Measurements from ENCODE around the gene ZNF227. TPM values are rescaled to one million over a fixed set of nuclear protein-coding genes. Genes with fewer than 3 reads are reported as not detected.

Gene ZNF227
- total RNA-seq, 4 donors from 2014 or later: 15.3 to 18.3 (median 16.9) TPM

DNA sequence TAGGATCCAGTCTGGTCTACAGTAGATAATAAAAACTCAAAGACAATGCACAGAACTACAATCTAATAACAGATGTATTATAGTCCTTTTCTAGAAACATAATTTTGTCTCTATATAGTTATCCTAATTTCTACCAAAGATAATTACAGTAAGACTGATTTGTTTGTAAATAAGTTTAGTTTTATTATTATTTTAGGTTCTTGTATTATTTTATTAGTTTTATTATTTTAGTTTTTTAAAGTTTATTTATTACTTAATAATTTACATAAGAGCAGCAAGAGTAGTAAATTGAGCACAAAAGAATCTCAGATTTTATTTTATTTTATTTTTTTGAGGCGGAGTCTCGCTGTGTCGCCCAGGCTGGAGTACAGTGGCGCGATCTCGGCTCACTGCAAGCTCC, 22.3 kb upstream of the ZNF227 start:
- no peak for TF ChIP-seq CTCF (IDR thresholded peaks at IDR 0.05; ENCODE audit: low read depth)

GRCh38 chr19:44192127-44192526, 20.2 kb upstream of the ZNF227 start:
- TF ChIP-seq CTCF (IDR thresholded peaks at IDR 0.05; ENCODE audit: low read depth): no peak

- TF ChIP-seq CTCF (IDR thresholded peaks at IDR 0.05; ENCODE audit: low read depth): no peak
These were observed 15.6 kb upstream of the ZNF227 start for GRCh38 chr19:44196772-44197171.

- no peak for TF ChIP-seq CTCF (IDR thresholded peaks at IDR 0.05; ENCODE audit: low read depth)
These were observed 9.9 kb upstream of the ZNF227 start for GRCh38 chr19:44202470-44202869.

DNA sequence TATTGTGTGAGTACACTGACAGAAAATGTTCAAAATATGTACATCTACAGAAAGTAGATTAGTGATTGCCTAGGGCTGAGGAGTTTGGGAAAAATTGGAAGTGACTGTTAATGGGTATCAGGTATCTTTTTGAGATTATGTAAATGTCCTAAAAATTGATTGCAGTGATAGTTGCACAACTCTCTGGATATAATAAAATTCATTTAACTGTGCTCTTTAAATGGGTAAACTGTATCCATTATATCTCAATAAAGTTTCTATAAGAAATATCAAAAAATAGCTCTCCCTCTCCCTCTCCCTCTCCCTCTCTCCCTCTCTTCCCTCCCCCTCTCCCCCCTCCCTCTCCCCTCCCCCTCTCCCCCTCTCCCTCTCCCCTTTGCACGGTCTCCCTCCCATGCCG, 9.4 kb upstream of the ZNF227 start:
- TF ChIP-seq CTCF (IDR thresholded peaks at IDR 0.05; ENCODE audit: low read depth): no peak

GRCh38 chr19:44204772-44205171, 7.6 kb upstream of the ZNF227 start:
- TF ChIP-seq CTCF (IDR thresholded peaks at IDR 0.05; ENCODE audit: low read depth): no peak

DNA sequence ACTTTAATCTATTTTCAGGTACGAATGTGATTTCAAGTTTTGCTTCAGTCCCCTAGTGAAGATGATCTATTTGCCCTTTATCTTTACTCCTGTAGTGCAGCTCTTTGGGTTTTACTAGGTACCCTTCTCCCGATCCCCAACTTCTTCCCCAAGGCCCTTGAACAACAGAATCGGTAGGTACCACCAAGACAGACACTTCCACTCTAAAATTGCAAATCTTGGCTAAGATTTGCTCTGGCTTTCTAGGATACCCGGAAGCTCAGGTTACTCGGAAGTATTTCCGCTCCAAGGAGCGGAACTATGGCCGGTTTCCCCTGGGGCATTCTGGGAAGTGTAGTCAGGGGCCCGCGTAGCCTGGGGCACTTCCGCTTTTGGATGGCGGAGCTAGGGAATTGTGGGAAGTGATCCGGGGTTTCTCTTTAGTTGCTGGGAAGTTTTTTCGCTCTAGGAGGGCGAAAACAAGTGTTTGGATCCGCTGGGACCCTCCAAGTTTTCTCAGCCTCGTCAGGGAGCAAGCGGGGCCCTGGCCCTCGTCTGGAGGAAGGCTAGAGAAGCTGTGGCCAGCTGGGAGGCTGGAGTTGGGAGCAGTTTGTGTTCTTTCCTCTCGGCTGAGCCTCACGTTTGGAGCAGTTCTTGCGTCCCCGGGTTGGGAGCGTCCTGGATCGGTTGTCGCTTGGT, 5.1 kb upstream of the ZNF227 start:
- no peak for TF ChIP-seq CTCF (IDR thresholded peaks at IDR 0.05; ENCODE audit: low read depth)

Measured in subcutaneous adipose tissue (tissue), 4 donors.